Natural killer cell treated with Interleukin-12 subunit alpha and Interleukin-12 subunit beta and Interleukin-15 and Interleukin-18, amount 100 ng/mL, for 72 hours (primary cell): ENCODE measurements around the gene HOXC6. TPM values are rescaled to one million over a fixed set of nuclear protein-coding genes. Genes with fewer than 3 reads are reported as not detected.

ENCODE experiments used
- ATAC-seq, 2 donors: fragments of 150-1000 bp; cut with Tn5 transposase in 1 of 2; sonication (Bioruptor Pico), chemical (Tn5 transposase) in 1 of 2; 2 replicates each; pipeline ENCODE4 v1.10.0; 2021
- DNase-seq: peaks from one replicate; pipeline ENCODE4 v3.0.0; 2022; ENCODE audit warnings: low spot score
- H3K27ac Mint-ChIP-seq, 2 donors: 1 replicate in 1 of 2; 2 replicates in 1 of 2; pipeline ENCODE4 v1.8.0; 2022; ENCODE audit warnings: mixed read lengths in 2 of 2, mild to moderate bottlenecking in 1 of 2, moderate library complexity in 1 of 2
- H3K27me3 Mint-ChIP-seq, 2 donors: 1 replicate in 1 of 2; 2 replicates in 1 of 2; pipeline ENCODE4 v1.8.0; 2022; ENCODE audit warnings: mixed read lengths in 2 of 2
- H3K36me3 Mint-ChIP-seq: one replicate; pipeline ENCODE4 v1.8.0; 2022; ENCODE audit warnings: mixed read lengths
- H3K4me1 Mint-ChIP-seq, 2 donors: 1 replicate in 1 of 2; 2 replicates in 1 of 2; pipeline ENCODE4 v1.8.0; 2022; ENCODE audit warnings: low read depth in 2 of 2, mixed read lengths in 2 of 2, mild to moderate bottlenecking in 1 of 2
- H3K4me3 Mint-ChIP-seq: one replicate; pipeline ENCODE4 v1.8.0; 2022; ENCODE audit warnings: mixed read lengths
- H3K9me3 Mint-ChIP-seq: 2 replicates; pipeline ENCODE4 v1.8.0; 2022; ENCODE audit warnings: mixed read lengths
- total RNA-seq, 2 donors: library from RNA; stranded (reverse); gene quantifications; one replicate each; pipeline ENCODE4 v1.2.3, GENCODE V29; 2022

The HOXC6 gene
- total RNA-seq, 2 donors from 2014 or later = not detected

- H3K9me3 Mint-ChIP-seq = no peaks in the 10 kb centered on the region
- H3K27me3 Mint-ChIP-seq = peaks cover 68 to 74% of the 10 kb centered on the region in 2 donors
- DNase-seq = no peak
- H3K27ac Mint-ChIP-seq = no peak overlapping the region
- no peaks in the 10 kb centered on the region for H3K36me3 Mint-ChIP-seq
- ATAC-seq = no peak
- peaks cover 12 to 28% of the 10 kb centered on the region in 2 donors for H3K4me1 Mint-ChIP-seq
- H3K4me3 Mint-ChIP-seq = no peak overlapping the region
Observed at GRCh38 chr12:54002915-54003389, 25.3 kb upstream of the HOXC6 start.

GRCh38 chr12:54003625-54004024 lies 24.6 kb upstream of the HOXC6 start:
- H3K4me3 Mint-ChIP-seq = no peak overlapping the region
- no peaks in the 10 kb centered on the region for H3K9me3 Mint-ChIP-seq
- H3K4me1 Mint-ChIP-seq = peaks cover 12 to 26% of the 10 kb centered on the region in 2 donors
- H3K36me3 Mint-ChIP-seq = no peaks in the 10 kb centered on the region
- H3K27ac Mint-ChIP-seq = no peak overlapping the region
- DNase-seq (no peak), ATAC-seq (no peak)
- peaks cover 65 to 68% of the 10 kb centered on the region in 2 donors for H3K27me3 Mint-ChIP-seq

GRCh38 chr12:54004063-54004840 lies 24.0 kb upstream of the HOXC6 start:
- Mint-ChIP-seq H3K4me3 (no peak overlapping the region), H3K9me3 (no peaks in the 10 kb centered on the region), H3K27ac (no peak overlapping the region), H3K4me1 (peaks cover 12 to 28% of the 10 kb centered on the region in 2 donors), H3K27me3 (peaks cover 63 to 64% of the 10 kb centered on the region in 2 donors), H3K36me3 (no peaks in the 10 kb centered on the region)
- ATAC-seq = no peak
- DNase-seq = no peak

- DNase-seq (no peak), ATAC-seq (no peak)
- Mint-ChIP-seq H3K4me1 (peaks cover 12 to 25% of the 10 kb centered on the region in 2 donors), H3K9me3 (no peaks in the 10 kb centered on the region), H3K27me3 (peaks cover 60 to 72% of the 10 kb centered on the region in 2 donors), H3K4me3 (no peak overlapping the region), H3K27ac (peak overlapping the region in 1 of 2 donors; percentile 40), H3K36me3 (no peaks in the 10 kb centered on the region)
Observed at GRCh38 chr12:54004841-54005530, 23.3 kb upstream of the HOXC6 start.

- no peak for ATAC-seq
- H3K4me3 Mint-ChIP-seq = peak overlapping the region; percentile 78
- H3K36me3 Mint-ChIP-seq = no peaks in the 10 kb centered on the region
- DNase-seq = no peak
- H3K27ac Mint-ChIP-seq = peak overlapping the region in 1 of 2 donors; percentile 40
- peaks cover 60 to 77% of the 10 kb centered on the region in 2 donors for H3K27me3 Mint-ChIP-seq
- H3K4me1 Mint-ChIP-seq = peaks cover 12 to 22% of the 10 kb centered on the region in 2 donors
- no peaks in the 10 kb centered on the region for H3K9me3 Mint-ChIP-seq
Observed at GRCh38 chr12:54005531-54005852, 22.7 kb upstream of the HOXC6 start.

- Mint-ChIP-seq H3K4me1 (peaks cover 15 to 23% of the 10 kb centered on the region in 2 donors), H3K9me3 (no peaks in the 10 kb centered on the region)
Observed at GRCh38 chr12:54005853-54006558, 22.2 kb upstream of the HOXC6 start.

GRCh38 chr12:54006559-54007220 lies 21.6 kb upstream of the HOXC6 start:
- Mint-ChIP-seq H3K4me1 (peaks cover 21 to 25% of the 10 kb centered on the region in 2 donors), H3K9me3 (no peaks in the 10 kb centered on the region), H3K27ac (peak overlapping the region in 1 of 2 donors; percentile 40), H3K36me3 (no peaks in the 10 kb centered on the region), H3K4me3 (peak overlapping the region; percentile 78), H3K27me3 (peaks cover 61 to 84% of the 10 kb centered on the region in 2 donors)
- DNase-seq (no peak), ATAC-seq (no peak)

More at GRCh38 chr12:54005853-54006558, 22.2 kb upstream of the HOXC6 start:
- H3K4me3 Mint-ChIP-seq = peak overlapping the region; percentile 78
- DNase-seq (peak; percentile 85), ATAC-seq (peak; percentile 86 to 89)
- H3K27me3 Mint-ChIP-seq = peaks cover 60 to 82% of the 10 kb centered on the region in 2 donors
- H3K36me3 Mint-ChIP-seq = no peaks in the 10 kb centered on the region
- H3K27ac Mint-ChIP-seq = peak overlapping the region in 1 of 2 donors; percentile 40

GRCh38 chr12:54007538-54008259 lies 20.5 kb upstream of the HOXC6 start:
- Mint-ChIP-seq H3K36me3 (no peaks in the 10 kb centered on the region), H3K9me3 (no peaks in the 10 kb centered on the region), H3K27me3 (peaks cover 60 to 84% of the 10 kb centered on the region in 2 donors), H3K27ac (no peak overlapping the region), H3K4me3 (no peak overlapping the region), H3K4me1 (peaks cover 22 to 23% of the 10 kb centered on the region in 2 donors)
- ATAC-seq (no peak), DNase-seq (no peak)

GRCh38 chr12:54008260-54008552 lies 20.0 kb upstream of the HOXC6 start:
- H3K36me3 Mint-ChIP-seq = no peaks in the 10 kb centered on the region
- no peak overlapping the region for H3K27ac Mint-ChIP-seq
- DNase-seq (no peak), ATAC-seq (no peak)
- H3K9me3 Mint-ChIP-seq = no peaks in the 10 kb centered on the region
- H3K4me3 Mint-ChIP-seq = no peak overlapping the region
- H3K4me1 Mint-ChIP-seq = peaks cover 22 to 23% of the 10 kb centered on the region in 2 donors
- H3K27me3 Mint-ChIP-seq = peaks cover 58 to 84% of the 10 kb centered on the region in 2 donors

GRCh38 chr12:54009171-54010052 lies 18.8 kb upstream of the HOXC6 start:
- no peak for DNase-seq
- no peak overlapping the region for H3K27ac Mint-ChIP-seq
- no peaks in the 10 kb centered on the region for H3K36me3 Mint-ChIP-seq
- H3K27me3 Mint-ChIP-seq = peaks cover 58 to 83% of the 10 kb centered on the region in 2 donors
- H3K9me3 Mint-ChIP-seq = no peaks in the 10 kb centered on the region
- ATAC-seq = no peak
- H3K4me1 Mint-ChIP-seq = peaks cover 20 to 22% of the 10 kb centered on the region in 2 donors
- H3K4me3 Mint-ChIP-seq = peak overlapping the region; percentile 74

- Mint-ChIP-seq H3K27ac (no peak overlapping the region), H3K36me3 (no peaks in the 10 kb centered on the region), H3K4me3 (no peak overlapping the region), H3K4me1 (peaks cover 22 to 24% of the 10 kb centered on the region in 2 donors), H3K9me3 (no peaks in the 10 kb centered on the region), H3K27me3 (peaks cover 64 to 82% of the 10 kb centered on the region in 2 donors)
- ATAC-seq (no peak), DNase-seq (no peak)
Observed at GRCh38 chr12:54010053-54010971, 17.9 kb upstream of the HOXC6 start.
